Panc1 (cell line): ENCODE results near the gene IDUA. TPM values are rescaled to one million over a fixed set of nuclear protein-coding genes. Genes with fewer than 3 reads are reported as not detected.

Source experiments
- ATAC-seq: fragments of 200-7000 bp; cut with Tn5 transposase; 2 replicates; pipeline ENCODE4 v1.9.1; 2020; ENCODE audit warnings: mild to moderate bottlenecking, moderate library complexity
- BruUV-seq: library from RNA; stranded (reverse); fragments of 400-500 nt; replicated peaks from 2 replicates; lab custom pipeline; 2021; lab: Mats Ljungman, UMichigan
- CTCF ChIA-PET: fragments of 300-600 bp; sonication (Branson Sonifier 250); formaldehyde crosslinking; loops from one replicate; lab custom pipeline; 2022; ENCODE audit warnings: antibody characterized with exemption; lab: Charles Lee
- POLR2A ChIA-PET: fragments of 300-600 bp; sonication (Branson Sonifier 250); formaldehyde crosslinking; loops from one replicate; lab custom pipeline; 2022; ENCODE audit warnings: antibody characterized with exemption; lab: Charles Lee
- DNase-seq: peaks from one replicate; pipeline ENCODE4 v3.0.0-alpha.2; 2010; ENCODE audit warnings: low read depth, low spot score
- H3K27ac ChIP-seq: 2 replicates; pipeline ENCODE4 v1.5.1; 2011; ENCODE audit warnings: mild to moderate bottlenecking, low read length, inconsistent platforms
- H3K27me3 ChIP-seq: fragments of 200-500 bp; sonication (Bioruptor generic); 2 replicates; pipeline ENCODE4 v1.6.0; 2014; ENCODE audit warnings: low read length, inconsistent platforms; ENCODE audit not compliant: control insufficient read depth, insufficient read depth
- H3K36me3 ChIP-seq: fragments of 200-500 bp; sonication (Bioruptor generic); 2 replicates; pipeline ENCODE4 v1.5.1; 2014; ENCODE audit warnings: inconsistent platforms, mild to moderate bottlenecking, low read length, moderate library complexity; ENCODE audit not compliant: control insufficient read depth, insufficient read depth
- H3K4me1 ChIP-seq: 2 replicates; pipeline ENCODE4 v1.5.1; 2011; ENCODE audit warnings: inconsistent platforms, mild to moderate bottlenecking, low read length, moderate library complexity; ENCODE audit not compliant: control insufficient read depth, insufficient read depth
- H3K4me3 ChIP-seq, 2 experiments: 2 replicates each; pipeline ENCODE4 v1.5.1; 2011 to 2012; ENCODE audit warnings: low read depth in 2 of 2, low read length in 2 of 2, mild to moderate bottlenecking in 2 of 2, inconsistent platforms in 1 of 2, moderate library complexity in 1 of 2
- H3K9me3 ChIP-seq: fragments of 200-500 bp; sonication (Bioruptor generic); 2 replicates; pipeline ENCODE4 v1.5.1; 2014; ENCODE audit warnings: low read depth, mild to moderate bottlenecking, inconsistent platforms, low read length, moderate library complexity; ENCODE audit not compliant: control insufficient read depth, insufficient read depth
- CTCF ChIP-seq: fragments of 450-650 bp; IDR thresholded peaks from 2 replicates; pipeline ENCODE4 v1.5.1; 2017; ENCODE audit warnings: mild to moderate bottlenecking
- POLR2AphosphoS5 ChIP-seq: IDR thresholded peaks from 2 replicates; pipeline ENCODE4 v1.6.1; 2012; ENCODE audit warnings: mild to moderate bottlenecking, low read depth, low read length, moderate library complexity
- SIN3A ChIP-seq: IDR thresholded peaks from 2 replicates; pipeline ENCODE4 v1.6.1; 2012; ENCODE audit warnings: low read depth, mild to moderate bottlenecking, low read length, moderate library complexity, borderline replicate concordance; ENCODE audit not compliant: insufficient read depth
- TCF7L2 ChIP-seq: IDR thresholded peaks from 2 replicates; pipeline ENCODE4 v1.6.1; 2011; ENCODE audit warnings: mild to moderate bottlenecking, low read depth, low read length, inconsistent platforms
- in situ Hi-C: cut with HindIII; loops from 2 replicates; pipeline ENCODE4 v1.10.0; 2016; ENCODE audit warnings: low sequenced_read_pairs, low pct_unique_long_range_greater_than_20kb
- intact Hi-C: fragments of 100-400 bp; cut with micrococcal nuclease; formaldehyde crosslinking; loops from one replicate; pipeline ENCODE4 v1.10.0; 2022; ENCODE audit not compliant: unreplicated experiment
- total RNA-seq: library from RNA; stranded (reverse); gene quantifications from one replicate; pipeline ENCODE4 v1.2.1, GENCODE V29; 2021; ENCODE audit not compliant: unreplicated experiment
- TF ChIP-seq, protein P1 (sequence below), 2 experiments: IDR thresholded peaks; 2 replicates each; pipeline ENCODE4 v1.6.1; 2011 to 2012; ENCODE audit warnings: low read depth in 2 of 2, control low read depth in 1 of 2, low read length in 1 of 2, mild to moderate bottlenecking in 1 of 2, moderate library complexity in 1 of 2; ENCODE audit not compliant: insufficient read depth in 1 of 2

The IDUA gene
- total RNA-seq, 1 experiment from 2014 or later = 30.6 TPM

DNA sequence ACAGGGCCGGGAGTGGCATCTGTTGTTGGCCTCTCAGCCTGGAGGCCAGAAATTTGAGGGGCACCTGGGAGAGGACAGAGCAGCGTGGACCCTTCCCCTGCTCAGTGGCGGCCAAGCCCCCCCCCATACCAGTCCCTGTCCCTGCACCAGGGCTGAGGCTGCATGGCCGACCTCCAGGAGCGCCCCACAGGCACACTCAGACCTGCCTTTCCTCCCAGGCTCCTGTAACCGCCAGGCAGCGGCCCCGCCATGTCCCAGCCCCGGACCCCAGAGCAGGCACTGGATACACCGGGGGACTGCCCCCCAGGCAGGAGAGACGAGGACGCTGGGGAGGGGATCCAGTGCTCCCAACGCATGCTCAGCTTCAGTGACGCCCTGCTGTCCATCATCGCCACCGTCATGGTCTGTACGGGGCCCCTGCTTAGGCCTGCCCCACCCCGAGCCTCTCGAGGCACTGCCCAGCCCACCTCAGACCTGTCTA is 39.3 kb upstream of the IDUA start:
- Histone ChIP-seq H3K4me1 (no peaks in the 10 kb centered on the region), H3K4me3 (no peak overlapping the region), H3K27me3 (no peaks in the 10 kb centered on the region), H3K36me3 (no peaks in the 10 kb centered on the region), H3K27ac (no peak overlapping the region), H3K9me3 (no peaks in the 10 kb centered on the region)
- DNase-seq (no peak), ATAC-seq (no peak)
- intact Hi-C loops (no loop called here), in situ Hi-C loops (no loop called here)
- ChIA-PET POLR2A (no interaction called here), CTCF (no interaction called here)
- TF ChIP-seq POLR2AphosphoS5 (no peak), TCF7L2 (no peak), SIN3A (no peak), CTCF (no peak)
- TF ChIP-seq, protein P1, sequence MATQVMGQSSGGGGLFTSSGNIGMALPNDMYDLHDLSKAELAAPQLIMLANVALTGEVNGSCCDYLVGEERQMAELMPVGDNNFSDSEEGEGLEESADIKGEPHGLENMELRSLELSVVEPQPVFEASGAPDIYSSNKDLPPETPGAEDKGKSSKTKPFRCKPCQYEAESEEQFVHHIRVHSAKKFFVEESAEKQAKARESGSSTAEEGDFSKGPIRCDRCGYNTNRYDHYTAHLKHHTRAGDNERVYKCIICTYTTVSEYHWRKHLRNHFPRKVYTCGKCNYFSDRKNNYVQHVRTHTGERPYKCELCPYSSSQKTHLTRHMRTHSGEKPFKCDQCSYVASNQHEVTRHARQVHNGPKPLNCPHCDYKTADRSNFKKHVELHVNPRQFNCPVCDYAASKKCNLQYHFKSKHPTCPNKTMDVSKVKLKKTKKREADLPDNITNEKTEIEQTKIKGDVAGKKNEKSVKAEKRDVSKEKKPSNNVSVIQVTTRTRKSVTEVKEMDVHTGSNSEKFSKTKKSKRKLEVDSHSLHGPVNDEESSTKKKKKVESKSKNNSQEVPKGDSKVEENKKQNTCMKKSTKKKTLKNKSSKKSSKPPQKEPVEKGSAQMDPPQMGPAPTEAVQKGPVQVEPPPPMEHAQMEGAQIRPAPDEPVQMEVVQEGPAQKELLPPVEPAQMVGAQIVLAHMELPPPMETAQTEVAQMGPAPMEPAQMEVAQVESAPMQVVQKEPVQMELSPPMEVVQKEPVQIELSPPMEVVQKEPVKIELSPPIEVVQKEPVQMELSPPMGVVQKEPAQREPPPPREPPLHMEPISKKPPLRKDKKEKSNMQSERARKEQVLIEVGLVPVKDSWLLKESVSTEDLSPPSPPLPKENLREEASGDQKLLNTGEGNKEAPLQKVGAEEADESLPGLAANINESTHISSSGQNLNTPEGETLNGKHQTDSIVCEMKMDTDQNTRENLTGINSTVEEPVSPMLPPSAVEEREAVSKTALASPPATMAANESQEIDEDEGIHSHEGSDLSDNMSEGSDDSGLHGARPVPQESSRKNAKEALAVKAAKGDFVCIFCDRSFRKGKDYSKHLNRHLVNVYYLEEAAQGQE (IDR thresholded peaks at IDR 0.05; ENCODE audit: insufficient read depth in 1 of 2, low read depth in 2 of 2, low read length in 1 of 2) = no peak
- BruUV-seq = no TSS peak

- Histone ChIP-seq H3K27me3 (no peaks in the 10 kb centered on the region), H3K36me3 (no peaks in the 10 kb centered on the region), H3K4me1 (no peaks in the 10 kb centered on the region), H3K9me3 (no peaks in the 10 kb centered on the region), H3K4me3 (no peak overlapping the region), H3K27ac (no peak overlapping the region)
- CTCF ChIA-PET = interaction anchor here (0.7 kb wide), 1 partner anchor 183 kb away, joined by 3 read pairs; no protein-coding TSS in a partner anchor
- ATAC-seq = no peak
- BruUV-seq = no TSS peak
- POLR2A ChIA-PET = no interaction called here
- intact Hi-C loops (no loop called here), in situ Hi-C loops (no loop called here)
- TF ChIP-seq SIN3A (no peak), TCF7L2 (no peak), CTCF (no peak), POLR2AphosphoS5 (no peak)
- TF ChIP-seq, protein P1 (IDR thresholded peaks at IDR 0.05; ENCODE audit: insufficient read depth in 1 of 2, low read depth in 2 of 2, low read length in 1 of 2) = no peak
- no peak for DNase-seq
These were observed 38.5 kb upstream of the IDUA start for GRCh38 chr4:948101-948935.
